Measurements from ENCODE around the gene HOMER2. TPM values are rescaled to one million over a fixed set of nuclear protein-coding genes. Genes with fewer than 3 reads are reported as not detected.

HOMER2 gene
- total RNA-seq, 1 experiment from 2014 or later, result 49.4 TPM

DNA sequence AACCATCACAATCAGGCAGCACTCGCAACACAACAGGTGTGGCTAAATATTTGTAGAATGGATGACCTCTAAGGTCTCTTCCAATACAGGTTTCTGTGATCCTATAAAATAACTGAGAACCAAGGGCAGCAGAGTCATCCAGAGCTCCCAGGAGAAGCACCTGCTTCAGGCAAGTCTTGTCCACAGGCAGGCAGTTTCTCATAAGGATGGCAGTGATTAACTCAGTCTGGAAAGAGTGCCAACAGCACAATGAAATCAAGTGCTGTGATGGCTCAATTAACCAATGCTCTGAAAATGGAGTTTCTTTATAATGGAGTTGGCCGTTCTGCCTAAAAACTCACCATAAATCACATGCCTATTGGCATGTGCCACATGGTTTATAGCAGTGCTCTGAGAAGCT is 70.8 kb downstream of the HOMER2 start:
- CTCF ChIA-PET, result no interaction called here
- Mint-ChIP-seq H3K36me3 (ENCODE audit: insufficient read depth, unreplicated experiment) (no peaks in the 10 kb centered on the region), H3K4me3 (ENCODE audit: low read depth, unreplicated experiment) (no peak overlapping the region), H3K27me3 (ENCODE audit: unreplicated experiment) (no peaks in the 10 kb centered on the region), H3K9me3 (ENCODE audit: low read depth, unreplicated experiment) (no peaks in the 10 kb centered on the region), H3K4me1 (ENCODE audit: low read depth, unreplicated experiment) (no peaks in the 10 kb centered on the region), H3K27ac (ENCODE audit: unreplicated experiment) (no peak overlapping the region)
- intact Hi-C loops (cut with micrococcal nuclease; ENCODE audit: unreplicated experiment), result no loop called here
- TF ChIP-seq, protein P1, sequence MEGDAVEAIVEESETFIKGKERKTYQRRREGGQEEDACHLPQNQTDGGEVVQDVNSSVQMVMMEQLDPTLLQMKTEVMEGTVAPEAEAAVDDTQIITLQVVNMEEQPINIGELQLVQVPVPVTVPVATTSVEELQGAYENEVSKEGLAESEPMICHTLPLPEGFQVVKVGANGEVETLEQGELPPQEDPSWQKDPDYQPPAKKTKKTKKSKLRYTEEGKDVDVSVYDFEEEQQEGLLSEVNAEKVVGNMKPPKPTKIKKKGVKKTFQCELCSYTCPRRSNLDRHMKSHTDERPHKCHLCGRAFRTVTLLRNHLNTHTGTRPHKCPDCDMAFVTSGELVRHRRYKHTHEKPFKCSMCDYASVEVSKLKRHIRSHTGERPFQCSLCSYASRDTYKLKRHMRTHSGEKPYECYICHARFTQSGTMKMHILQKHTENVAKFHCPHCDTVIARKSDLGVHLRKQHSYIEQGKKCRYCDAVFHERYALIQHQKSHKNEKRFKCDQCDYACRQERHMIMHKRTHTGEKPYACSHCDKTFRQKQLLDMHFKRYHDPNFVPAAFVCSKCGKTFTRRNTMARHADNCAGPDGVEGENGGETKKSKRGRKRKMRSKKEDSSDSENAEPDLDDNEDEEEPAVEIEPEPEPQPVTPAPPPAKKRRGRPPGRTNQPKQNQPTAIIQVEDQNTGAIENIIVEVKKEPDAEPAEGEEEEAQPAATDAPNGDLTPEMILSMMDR (IDR thresholded peaks at IDR 0.05; ENCODE audit: unreplicated experiment), result no peak
- no peak for DNase-seq
- no TSS peak for BruUV-seq (replicated peaks)

DNA sequence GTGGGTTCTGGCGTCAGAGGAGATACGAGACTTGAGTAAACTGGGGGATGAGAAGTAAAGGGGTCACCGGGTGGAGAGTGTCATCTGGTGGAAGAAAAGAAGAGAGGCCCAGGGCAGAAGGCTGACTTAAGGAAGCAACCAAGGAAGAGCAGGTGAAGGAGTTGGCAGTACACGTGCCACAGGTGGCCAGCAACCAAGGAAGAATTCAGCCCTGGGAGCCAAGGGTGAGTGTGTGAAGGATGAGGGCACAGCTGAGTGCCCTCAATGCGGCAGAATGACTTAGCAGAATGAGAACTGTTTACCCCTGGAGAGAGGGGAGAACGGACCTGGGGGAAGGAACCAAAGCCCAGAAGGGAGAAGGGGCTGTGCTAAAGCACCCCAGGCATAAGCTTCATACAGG is 71.8 kb downstream of the HOMER2 start:
- CTCF ChIA-PET, result no interaction called here
- Mint-ChIP-seq H3K27me3 (ENCODE audit: unreplicated experiment) (no peaks in the 10 kb centered on the region), H3K9me3 (ENCODE audit: low read depth, unreplicated experiment) (no peaks in the 10 kb centered on the region), H3K36me3 (ENCODE audit: insufficient read depth, unreplicated experiment) (no peaks in the 10 kb centered on the region), H3K4me3 (ENCODE audit: low read depth, unreplicated experiment) (no peak overlapping the region), H3K27ac (ENCODE audit: unreplicated experiment) (no peak overlapping the region), H3K4me1 (ENCODE audit: low read depth, unreplicated experiment) (no peaks in the 10 kb centered on the region)
- BruUV-seq (replicated peaks), result no TSS peak
- DNase-seq, result no peak
- TF ChIP-seq, protein P1 (IDR thresholded peaks at IDR 0.05; ENCODE audit: unreplicated experiment), result no peak
- intact Hi-C loops (cut with micrococcal nuclease; ENCODE audit: unreplicated experiment), result no loop called here

DNA sequence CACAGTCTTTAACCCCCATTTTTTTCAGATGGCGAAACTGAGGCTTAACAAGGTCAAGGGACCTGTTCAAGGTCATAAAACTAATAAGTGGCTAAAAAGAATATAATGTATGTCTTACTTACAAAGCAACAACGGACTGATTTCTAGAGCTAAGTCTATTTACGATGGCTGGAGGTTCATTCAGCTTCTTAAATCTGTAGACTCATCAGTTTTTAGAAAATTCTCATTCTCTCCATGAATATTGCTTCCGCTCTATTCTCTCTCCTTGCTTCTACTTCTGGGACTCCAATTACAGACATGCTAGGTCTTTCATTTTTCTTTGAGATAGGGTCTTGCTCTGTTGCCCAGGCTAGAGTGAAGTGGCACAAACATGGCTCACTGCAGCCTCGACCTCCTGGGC is 74.2 kb downstream of the HOMER2 start:
- CTCF ChIA-PET, result no interaction called here
- Mint-ChIP-seq H3K36me3 (ENCODE audit: insufficient read depth, unreplicated experiment) (no peaks in the 10 kb centered on the region), H3K27me3 (ENCODE audit: unreplicated experiment) (no peaks in the 10 kb centered on the region), H3K27ac (ENCODE audit: unreplicated experiment) (no peak overlapping the region), H3K4me1 (ENCODE audit: low read depth, unreplicated experiment) (no peaks in the 10 kb centered on the region), H3K4me3 (ENCODE audit: low read depth, unreplicated experiment) (no peak overlapping the region), H3K9me3 (ENCODE audit: low read depth, unreplicated experiment) (no peaks in the 10 kb centered on the region)
- TF ChIP-seq, protein P1 (IDR thresholded peaks at IDR 0.05; ENCODE audit: unreplicated experiment), result no peak
- DNase-seq, result no peak
- intact Hi-C loops (cut with micrococcal nuclease; ENCODE audit: unreplicated experiment), result no loop called here
- no TSS peak for BruUV-seq (replicated peaks)

DNA sequence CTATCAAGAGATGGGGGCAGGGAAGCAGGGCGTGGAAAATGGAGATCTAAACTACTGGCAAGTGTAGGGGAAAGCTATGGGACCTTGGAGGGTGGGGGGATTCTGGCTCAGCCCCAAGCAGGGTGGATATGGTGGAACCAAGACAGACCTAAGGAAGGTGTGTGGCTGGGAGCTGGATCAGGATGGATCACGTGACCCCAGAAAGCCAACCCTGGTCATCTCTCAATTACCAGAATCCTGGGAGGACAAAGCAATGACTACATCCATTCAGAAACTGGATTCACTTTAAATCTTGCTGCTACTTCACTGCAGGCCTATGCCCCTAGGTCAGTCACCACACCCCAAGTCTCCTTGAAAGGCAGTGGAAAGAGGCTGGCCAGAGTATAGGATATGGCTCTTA is 74.7 kb downstream of the HOMER2 start:
- H3K4me3 Mint-ChIP-seq (ENCODE audit: low read depth, unreplicated experiment), result no peak overlapping the region
- no TSS peak for BruUV-seq (replicated peaks)
- H3K9me3 Mint-ChIP-seq (ENCODE audit: low read depth, unreplicated experiment), result no peaks in the 10 kb centered on the region
- H3K27me3 Mint-ChIP-seq (ENCODE audit: unreplicated experiment), result no peaks in the 10 kb centered on the region
- no peaks in the 10 kb centered on the region for H3K36me3 Mint-ChIP-seq (ENCODE audit: insufficient read depth, unreplicated experiment)
- no peak overlapping the region for H3K27ac Mint-ChIP-seq (ENCODE audit: unreplicated experiment)
- no peaks in the 10 kb centered on the region for H3K4me1 Mint-ChIP-seq (ENCODE audit: low read depth, unreplicated experiment)
- CTCF ChIA-PET, result no interaction called here
- DNase-seq, result no peak
- intact Hi-C loops (cut with micrococcal nuclease; ENCODE audit: unreplicated experiment), result no loop called here
- TF ChIP-seq, protein P1 (IDR thresholded peaks at IDR 0.05; ENCODE audit: unreplicated experiment), result no peak

All from Calu3 (cell line).